ENCODE measurements around the gene WNK3. TPM values are rescaled to one million over a fixed set of nuclear protein-coding genes. Genes with fewer than 3 reads are reported as not detected.

WNK3 gene
- total RNA-seq, 4 donors from 2014 or later: 0.68 to 1.1 (median 1.0) TPM

DNA sequence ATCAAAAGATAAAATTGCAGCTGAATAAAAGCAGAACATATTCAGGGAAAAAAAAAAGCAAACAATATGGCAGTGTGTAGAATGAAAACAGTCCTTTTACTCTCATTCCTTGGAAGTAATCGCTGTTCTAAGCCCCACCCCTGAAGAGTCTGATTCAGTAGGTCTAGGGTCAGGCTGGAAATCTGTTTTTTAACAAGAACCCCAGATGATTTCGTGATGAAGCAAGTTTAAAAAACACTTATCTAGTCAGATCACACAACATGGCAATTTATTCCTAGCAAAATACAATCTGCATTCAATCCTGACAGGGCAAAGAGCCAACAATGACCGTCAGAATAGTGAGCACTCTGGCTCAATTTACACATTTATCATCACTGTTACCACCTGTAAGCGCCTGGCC is 190.9 kb downstream of the WNK3 start:
- TF ChIP-seq CTCF (IDR thresholded peaks at IDR 0.05; ENCODE audit: low read depth): no peak

DNA sequence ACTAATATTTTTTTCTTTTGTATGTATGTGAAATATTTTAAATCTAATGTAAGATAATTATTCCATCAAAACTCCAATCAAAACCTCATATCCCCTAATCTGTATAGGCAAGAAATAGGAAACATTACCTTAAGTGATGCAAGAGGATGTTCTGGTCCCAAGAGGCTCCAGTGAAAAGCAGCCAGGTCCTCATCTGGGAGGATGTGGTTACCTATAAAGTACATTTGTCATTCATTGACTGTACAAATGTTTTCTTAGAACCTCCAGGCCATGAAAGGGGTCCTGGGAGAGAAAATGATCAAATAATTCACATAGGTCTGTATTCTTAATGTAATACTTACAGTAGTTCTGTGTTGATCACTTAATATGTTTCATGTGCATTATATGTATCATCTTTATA is 200.3 kb downstream of the WNK3 start:
- TF ChIP-seq CTCF (IDR thresholded peaks at IDR 0.05; ENCODE audit: low read depth): no peak

Small RNA genes within 50 kb of the gene (small RNA-seq; reads per million reads assigned to genes)
- gene AL589872.1 (not detected), gene RNU6-434P (not detected)

Other genes starting within 250 kb of the WNK3 start
- gene FAM120C, start 174.8 kb downstream of the WNK3 start, total RNA-seq: 10 to 100 TPM in 2 of 4 donors, 1 to 10 TPM in 2; 7.0 to 12.4 (median 10.2) TPM
- 10 to 100 TPM; 14.3 to 35.6 (median 18.5) TPM for gene TSR2, start 82.4 kb upstream of the WNK3 start, total RNA-seq
- gene FGD1, start 138.2 kb upstream of the WNK3 start, total RNA-seq: 1 to 10 TPM; 1.9 to 3.0 (median 2.4) TPM
- 10 to 100 TPM; 18.6 to 34.7 (median 19.9) TPM for gene GNL3L, start 172.2 kb upstream of the WNK3 start, total RNA-seq

Data from subcutaneous adipose tissue (tissue), 4 donors.